OCI-LY3 (cell line): ENCODE data around the gene MAGI2.

ENCODE experiments used
- CTCF ChIP-seq: fragments of 200-600, 300-600 bp; sonication (generic); IDR thresholded peaks from 2 replicates; pipeline ENCODE4 v1.5.1; 2014; ENCODE audit warnings: antibody characterized with exemption, low read length, low read depth
- EZH2phosphoT487 ChIP-seq: fragments of 200-600 bp; shearing (Covaris generic); IDR thresholded peaks from 2 replicates; pipeline ENCODE4 v1.6.1; 2018; ENCODE audit warnings: antibody characterized with exemption, mixed run types, low read depth

GRCh38 chr7:79436378-79436777 lies 17.1 kb downstream of the MAGI2 start:
- no peak for TF ChIP-seq EZH2phosphoT487
- TF ChIP-seq CTCF: no peak
